Esophagus muscularis mucosa (tissue), 4 donors: ENCODE results near the gene MARCHF9. TPM values are rescaled to one million over a fixed set of nuclear protein-coding genes. Genes with fewer than 3 reads are reported as not detected.

ENCODE experiments used
- DNase-seq: peaks from one replicate; pipeline ENCODE4 v3.0.0-alpha.2; 2017; ENCODE audit errors: extremely low spot score
- H3K27ac ChIP-seq, 4 donors: fragments of 200-600 bp; sonication (generic); replicated peaks in 1 of 4; 1 replicate in 3 of 4; 2 replicates in 1 of 4; pipeline ENCODE4 v1.5.1; 2016 to 2019; ENCODE audit warnings: mild to moderate bottlenecking in 1 of 4
- H3K27me3 ChIP-seq, 4 donors: fragments of 200-600 bp; sonication (generic); one replicate each; pipeline versions ENCODE4 v1.5.1 to v1.6.0; 2016 to 2019
- H3K36me3 ChIP-seq, 4 donors: fragments of 200-600 bp; sonication (generic); one replicate each; pipeline ENCODE4 v1.5.1; 2016 to 2019
- H3K4me1 ChIP-seq, 4 donors: fragments of 200-600 bp; sonication (generic); one replicate each; pipeline ENCODE4 v1.5.1; 2016 to 2019
- H3K4me3 ChIP-seq, 4 donors: fragments of 200-600 bp; sonication (generic); 1 replicate in 2 of 4; 2 replicates in 2 of 4; pipeline ENCODE4 v1.5.1; 2016 to 2019; ENCODE audit warnings: mild to moderate bottlenecking in 4 of 4, moderate library complexity in 1 of 4
- H3K9me3 ChIP-seq, 4 donors: fragments of 200-600 bp; sonication (generic); 1 replicate in 3 of 4; 2 replicates in 1 of 4; pipeline ENCODE4 v1.5.1; 2016 to 2019
- EP300 ChIP-seq: sonication (generic); formaldehyde crosslinking; IDR thresholded peaks from one replicate; pipeline ENCODE4 v1.6.1; 2017; ENCODE audit warnings: antibody characterized with exemption
- POLR2A ChIP-seq: fragments of 450-650 bp; IDR thresholded peaks from one replicate; pipeline ENCODE4 v1.6.1; 2017; ENCODE audit warnings: antibody characterized with exemption, moderate library complexity, mild to moderate bottlenecking, low read depth
- POLR2AphosphoS5 ChIP-seq, 2 donors: sonication (generic); formaldehyde crosslinking; IDR thresholded peaks; one replicate each; pipeline ENCODE4 v1.6.1; 2017; ENCODE audit warnings: antibody characterized with exemption in 2 of 2
- WGBS: methylation state at CpG from one replicate; pipeline ENCODE4 v1.1.5; 2018; 5-methylcytosine and 5-hydroxymethylcytosine counted together
- intact Hi-C: fragments of 100-400 bp; cut with DNase I; formaldehyde crosslinking; loops from one replicate; pipeline ENCODE4 v1.15.1; 2023
- total RNA-seq, 4 donors: library from RNA; depleted of rRNA; stranded (reverse); fragments of >200 nt; gene quantifications; one replicate each; pipeline versions ENCODE4 v1.1.0 to v1.2.1, GENCODE V29; 2016
- TF ChIP-seq, protein P1 (sequence below), 3 experiments: fragments of 200-600 bp in 2 of 3; fragments of 450-650 bp in 1 of 3; sonication (generic) in 2 of 3; IDR thresholded peaks; one replicate each; pipeline ENCODE4 v1.5.1; 2017 to 2019; ENCODE audit warnings: antibody characterized with exemption in 3 of 3, mild to moderate bottlenecking in 2 of 3, moderate library complexity in 1 of 3

The MARCHF9 gene
- total RNA-seq, 4 donors from 2014 or later, result 5.6 to 16.9 (median 10.7) TPM

DNA sequence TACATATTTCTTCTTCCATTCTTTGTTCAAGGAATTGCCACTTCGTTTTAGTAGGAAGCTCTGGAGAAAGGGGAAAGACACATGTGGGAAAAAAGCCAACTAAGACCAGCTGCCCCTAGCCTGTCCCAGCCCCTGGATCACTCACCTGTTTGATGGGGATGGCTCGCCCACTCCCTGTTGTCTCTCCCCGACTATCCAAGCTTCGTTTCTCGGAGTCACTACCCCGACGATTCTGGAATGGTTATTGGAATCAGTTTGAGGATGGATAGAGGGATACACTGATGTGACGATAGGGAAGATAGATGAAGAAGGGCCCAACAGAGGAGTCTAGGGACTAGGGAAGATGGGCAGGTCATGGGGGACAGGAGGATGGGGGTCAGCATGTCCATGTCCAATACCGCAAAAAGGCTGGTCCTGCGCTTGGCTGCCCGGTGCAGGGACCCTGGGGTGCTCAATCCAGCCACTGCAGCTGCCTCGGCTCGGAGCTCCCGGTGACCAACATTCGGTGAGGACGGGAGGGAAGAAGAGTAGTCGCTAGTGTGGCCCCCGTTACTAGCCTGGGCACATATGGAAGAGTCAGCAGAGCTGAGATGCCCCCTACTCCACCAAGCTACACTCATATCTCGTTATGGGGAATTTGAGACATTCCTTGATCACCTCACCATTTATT lies 23.4 kb upstream of the MARCHF9 start:
- H3K27me3 ChIP-seq, result peaks cover 14 to 85% (median 29%) of the 10 kb centered on the region in 4 donors
- intact Hi-C loops, result no loop called here
- H3K36me3 ChIP-seq, result no peaks in the 10 kb centered on the region
- no peak overlapping the region for H3K4me3 ChIP-seq
- TF ChIP-seq POLR2AphosphoS5 (IDR thresholded peaks at IDR 0.05) (no peak), EP300 (no peak), POLR2A (no peak)
- peaks cover 21 to 28% (median 23%) of the 10 kb centered on the region in 4 donors for H3K4me1 ChIP-seq
- DNase-seq, result no peak
- no peaks in the 10 kb centered on the region for H3K9me3 ChIP-seq
- 83% methylated on average over 19 of the region's 19 CpGs for WGBS
- no peak overlapping the region for H3K27ac ChIP-seq

DNA sequence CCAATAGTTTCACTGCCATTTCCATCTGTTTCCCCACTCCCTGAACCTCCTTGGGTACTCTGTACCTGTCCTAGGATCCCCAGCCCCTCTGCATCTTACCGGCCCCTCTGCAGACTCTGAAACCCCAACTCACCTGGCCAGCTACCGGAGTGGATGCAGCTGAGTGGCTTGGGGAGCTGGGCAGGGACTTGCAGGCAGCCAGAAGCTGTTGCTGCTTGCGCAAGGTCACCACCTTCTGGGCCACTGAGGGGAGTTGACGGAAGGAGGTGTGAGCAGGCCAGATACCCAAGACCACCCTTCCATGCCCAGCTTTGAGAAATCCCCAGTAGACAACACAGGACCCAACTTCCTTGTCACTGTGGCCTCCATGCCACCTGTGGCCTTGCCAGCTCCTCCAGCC lies 22.6 kb upstream of the MARCHF9 start:
- no peak overlapping the region for H3K4me3 ChIP-seq
- intact Hi-C loops, result no loop called here
- no peaks in the 10 kb centered on the region for H3K9me3 ChIP-seq
- DNase-seq, result no peak
- H3K4me1 ChIP-seq, result peaks cover 21 to 28% (median 23%) of the 10 kb centered on the region in 4 donors
- TF ChIP-seq POLR2AphosphoS5 (IDR thresholded peaks at IDR 0.05), result no peak
- no peaks in the 10 kb centered on the region for H3K36me3 ChIP-seq
- H3K27ac ChIP-seq, result no peak overlapping the region
- WGBS, result 75% methylated on average over 3 of the region's 4 CpGs
- peaks cover 12 to 85% (median 34%) of the 10 kb centered on the region in 4 donors for H3K27me3 ChIP-seq

DNA sequence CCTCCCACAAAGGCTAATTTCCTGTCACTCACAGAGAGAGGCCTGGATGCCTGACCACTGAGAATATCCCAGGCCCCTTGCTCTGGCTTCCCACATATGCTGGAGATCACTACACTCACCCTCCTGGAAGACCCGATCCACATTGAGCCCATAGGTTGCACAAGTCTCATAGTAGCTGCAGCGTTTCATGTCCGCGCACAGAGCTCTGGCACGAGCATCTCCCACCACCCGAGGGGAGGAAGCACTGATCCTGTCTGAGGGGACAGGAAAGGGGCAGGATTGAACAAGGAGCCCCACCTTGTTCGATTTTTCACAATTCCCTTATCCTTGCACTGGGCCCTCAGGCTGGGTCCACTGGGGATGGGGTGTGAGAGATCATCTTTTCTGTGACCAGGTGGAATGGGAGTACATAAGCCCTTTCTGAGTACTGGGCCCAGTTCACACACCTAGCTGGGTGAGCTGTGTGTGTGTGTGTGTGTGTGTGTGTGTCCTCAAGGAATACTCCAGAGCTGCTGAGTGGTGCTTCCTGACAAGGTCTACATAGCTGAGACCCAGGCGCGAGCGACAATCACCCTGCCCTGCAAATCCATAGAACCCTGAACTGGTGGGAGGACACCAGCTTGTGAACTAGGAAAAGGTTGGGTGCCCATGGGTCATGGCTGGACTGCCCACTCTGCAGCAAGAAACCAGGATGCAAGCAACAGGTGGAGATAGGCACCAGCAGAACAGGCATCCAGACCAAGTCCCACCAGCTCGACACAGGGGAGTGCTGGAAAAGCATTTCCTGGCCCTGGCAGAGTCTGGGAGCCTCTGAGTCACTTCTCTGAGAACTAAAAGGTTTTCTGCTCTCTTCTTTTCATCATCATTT lies 21.9 kb upstream of the MARCHF9 start:
- 82% methylated on average over 10 of the region's 11 CpGs for whole genome bisulfite sequencing
- H3K9me3 ChIP-seq, result no peaks in the 10 kb centered on the region
- peaks cover 27 to 29% (median 28%) of the 10 kb centered on the region in 4 donors for H3K4me1 ChIP-seq
- H3K36me3 ChIP-seq, result no peaks in the 10 kb centered on the region
- TF ChIP-seq, protein P1, sequence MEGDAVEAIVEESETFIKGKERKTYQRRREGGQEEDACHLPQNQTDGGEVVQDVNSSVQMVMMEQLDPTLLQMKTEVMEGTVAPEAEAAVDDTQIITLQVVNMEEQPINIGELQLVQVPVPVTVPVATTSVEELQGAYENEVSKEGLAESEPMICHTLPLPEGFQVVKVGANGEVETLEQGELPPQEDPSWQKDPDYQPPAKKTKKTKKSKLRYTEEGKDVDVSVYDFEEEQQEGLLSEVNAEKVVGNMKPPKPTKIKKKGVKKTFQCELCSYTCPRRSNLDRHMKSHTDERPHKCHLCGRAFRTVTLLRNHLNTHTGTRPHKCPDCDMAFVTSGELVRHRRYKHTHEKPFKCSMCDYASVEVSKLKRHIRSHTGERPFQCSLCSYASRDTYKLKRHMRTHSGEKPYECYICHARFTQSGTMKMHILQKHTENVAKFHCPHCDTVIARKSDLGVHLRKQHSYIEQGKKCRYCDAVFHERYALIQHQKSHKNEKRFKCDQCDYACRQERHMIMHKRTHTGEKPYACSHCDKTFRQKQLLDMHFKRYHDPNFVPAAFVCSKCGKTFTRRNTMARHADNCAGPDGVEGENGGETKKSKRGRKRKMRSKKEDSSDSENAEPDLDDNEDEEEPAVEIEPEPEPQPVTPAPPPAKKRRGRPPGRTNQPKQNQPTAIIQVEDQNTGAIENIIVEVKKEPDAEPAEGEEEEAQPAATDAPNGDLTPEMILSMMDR (IDR thresholded peaks at IDR 0.05), result no peak
- TF ChIP-seq POLR2AphosphoS5 (IDR thresholded peaks at IDR 0.05) (no peak), EP300 (no peak), POLR2A (no peak)
- intact Hi-C loops, result no loop called here
- peaks cover 16 to 85% (median 38%) of the 10 kb centered on the region in 4 donors for H3K27me3 ChIP-seq
- DNase-seq, result no peak
- no peak overlapping the region for H3K27ac ChIP-seq
- no peak overlapping the region for H3K4me3 ChIP-seq

DNA sequence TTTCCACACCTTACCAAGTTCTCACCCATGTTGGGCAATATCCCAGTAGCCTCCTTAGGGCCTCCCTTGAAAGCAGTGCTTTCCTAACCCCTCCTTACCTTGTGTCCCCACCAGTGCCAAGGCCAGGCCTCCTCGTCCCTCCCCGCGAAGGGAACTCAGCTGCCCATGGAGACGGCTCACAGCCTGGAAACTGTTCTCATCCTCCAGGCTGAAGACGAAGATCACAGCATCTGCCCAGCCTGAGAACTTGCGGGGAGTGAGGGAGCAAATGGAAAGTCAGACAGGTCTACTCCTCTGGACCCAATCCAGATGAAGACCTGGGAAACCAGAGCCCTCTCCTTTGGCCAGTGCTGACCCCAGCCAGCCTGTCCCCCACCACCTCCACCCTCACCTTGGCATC lies 21.0 kb upstream of the MARCHF9 start:
- no peak for DNase-seq
- peaks cover 36 to 38% (median 37%) of the 10 kb centered on the region in 4 donors for H3K4me1 ChIP-seq
- H3K36me3 ChIP-seq, result no peaks in the 10 kb centered on the region
- no peaks in the 10 kb centered on the region for H3K9me3 ChIP-seq
- no peak overlapping the region for H3K27ac ChIP-seq
- intact Hi-C loops, result no loop called here
- peaks cover 16 to 87% (median 48%) of the 10 kb centered on the region in 4 donors for H3K27me3 ChIP-seq
- TF ChIP-seq POLR2AphosphoS5 (IDR thresholded peaks at IDR 0.05), result no peak
- no peak for TF ChIP-seq POLR2A
- TF ChIP-seq, protein P1 (IDR thresholded peaks at IDR 0.05), result no peak
- no peak for TF ChIP-seq EP300
- H3K4me3 ChIP-seq, result no peak overlapping the region
- no CpG with 5 or more reads among the region's 6 CpGs for WGBS

DNA sequence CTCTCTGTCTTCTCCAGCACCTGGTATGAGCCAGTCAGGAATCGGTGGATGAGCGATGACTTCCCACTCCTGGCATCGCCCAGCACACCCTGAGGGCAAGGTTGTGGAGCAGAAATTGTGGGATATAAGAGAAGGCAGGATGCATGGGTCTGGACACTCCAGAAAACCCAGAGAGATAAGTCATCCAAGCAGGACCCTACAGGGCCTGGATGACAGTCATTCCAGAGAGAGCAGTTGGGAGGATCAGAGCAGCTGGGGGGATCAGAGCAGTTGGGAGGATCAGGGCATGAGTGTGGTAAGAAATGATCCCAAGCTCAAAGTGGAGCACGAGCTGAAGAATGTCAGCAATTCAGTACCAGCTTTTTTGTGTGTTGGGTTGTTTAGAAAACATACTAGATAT lies 20.3 kb upstream of the MARCHF9 start:
- intact Hi-C loops, result no loop called here
- peaks cover 38 to 43% (median 40%) of the 10 kb centered on the region in 4 donors for H3K4me1 ChIP-seq
- no peaks in the 10 kb centered on the region for H3K36me3 ChIP-seq
- TF ChIP-seq POLR2AphosphoS5 (IDR thresholded peaks at IDR 0.05), result no peak
- no peak for TF ChIP-seq EP300
- TF ChIP-seq, protein P1 (IDR thresholded peaks at IDR 0.05), result no peak
- no peak for TF ChIP-seq POLR2A
- H3K27me3 ChIP-seq, result peaks cover 16 to 94% (median 53%) of the 10 kb centered on the region in 4 donors
- H3K9me3 ChIP-seq, result no peaks in the 10 kb centered on the region
- DNase-seq, result no peak
- no peak overlapping the region for H3K27ac ChIP-seq
- no peak overlapping the region for H3K4me3 ChIP-seq
- WGBS, result 85% methylated on average over 4 of the region's 4 CpGs
